Liver (tissue), 9 donors: ENCODE data around the gene CAMK2N2. TPM values are rescaled to one million over a fixed set of nuclear protein-coding genes. Genes with fewer than 3 reads are reported as not detected.

Experiments
- DNase-seq: peaks from one replicate; pipeline ENCODE4 v3.0.0-alpha.2; 2017; ENCODE audit warnings: low spot score
- H3K27ac ChIP-seq, 2 donors: one replicate each; pipeline ENCODE4 v1.7.0; 2013; ENCODE audit warnings: inconsistent platforms in 2 of 2, low read length in 2 of 2, control low read depth in 1 of 2, low read depth in 1 of 2, mild to moderate bottlenecking in 1 of 2
- H3K27me3 ChIP-seq, 4 donors: one replicate each; pipeline versions ENCODE4 v1.6.1 to v1.7.0; 2013; ENCODE audit warnings: low read length in 3 of 4, inconsistent platforms in 1 of 4, mild to moderate bottlenecking in 1 of 4, moderate library complexity in 1 of 4; ENCODE audit not compliant: control insufficient read depth in 4 of 4, insufficient read depth in 4 of 4
- H3K36me3 ChIP-seq, 4 donors: one replicate each; pipeline versions ENCODE4 v1.6.1 to v1.7.0; 2013; ENCODE audit warnings: low read length in 3 of 4, mild to moderate bottlenecking in 3 of 4, low read depth in 1 of 4, moderate library complexity in 1 of 4; ENCODE audit not compliant: control insufficient read depth in 4 of 4, insufficient read depth in 3 of 4
- H3K4me1 ChIP-seq, 4 donors: one replicate each; pipeline versions ENCODE4 v1.6.1 to v1.7.0; 2013; ENCODE audit warnings: low read length in 3 of 4, mild to moderate bottlenecking in 3 of 4, moderate library complexity in 1 of 4; ENCODE audit not compliant: control insufficient read depth in 4 of 4, insufficient read depth in 4 of 4
- H3K4me3 ChIP-seq, 3 donors: one replicate each; pipeline versions ENCODE4 v1.6.1 to v1.7.0; 2013; ENCODE audit warnings: low read length in 3 of 3, control low read depth in 1 of 3, low read depth in 1 of 3, mild to moderate bottlenecking in 1 of 3
- H3K9ac ChIP-seq, 2 donors: one replicate each; pipeline ENCODE4 v1.7.0; 2013; ENCODE audit warnings: low read length in 2 of 2, mild to moderate bottlenecking in 2 of 2, moderate library complexity in 2 of 2, control low read depth in 1 of 2, low read depth in 1 of 2
- H3K9me3 ChIP-seq, 4 donors: one replicate each; pipeline versions ENCODE4 v1.6.1 to v1.7.0; 2013; ENCODE audit warnings: low read length in 3 of 4; ENCODE audit not compliant: control insufficient read depth in 4 of 4
- FOXA1 ChIP-seq: IDR thresholded peaks from 2 replicates; pipeline ENCODE4 v1.6.1; 2016; ENCODE audit warnings: antibody characterized with exemption
- FOXA2 ChIP-seq: IDR thresholded peaks from 2 replicates; pipeline ENCODE4 v1.6.1; 2016; ENCODE audit warnings: antibody characterized with exemption
- HNF4A ChIP-seq, 2 donors: conservative IDR thresholded peaks; 2 replicates each; pipeline ENCODE4 v1.6.1; 2016; ENCODE audit warnings: antibody characterized with exemption in 2 of 2, mild to moderate bottlenecking in 2 of 2
- HNF4G ChIP-seq: IDR thresholded peaks from 2 replicates; pipeline ENCODE4 v1.6.1; 2016; ENCODE audit warnings: antibody characterized with exemption
- JUND ChIP-seq, 2 donors: IDR thresholded peaks; 2 replicates each; pipeline ENCODE4 v1.6.1; 2016; ENCODE audit warnings: antibody characterized with exemption in 2 of 2
- NR2F2 ChIP-seq: IDR thresholded peaks from 2 replicates; pipeline ENCODE4 v1.6.1; 2016; ENCODE audit warnings: antibody characterized with exemption
- RAD21 ChIP-seq, 2 donors: IDR thresholded peaks; 2 replicates each; pipeline ENCODE4 v1.6.1; 2016; ENCODE audit warnings: antibody characterized with exemption in 2 of 2, mild to moderate bottlenecking in 2 of 2
- RXRA ChIP-seq, 2 donors: IDR thresholded peaks; 2 replicates each; pipeline ENCODE4 v1.6.1; 2017 to 2018; ENCODE audit warnings: antibody characterized with exemption in 2 of 2, mild to moderate bottlenecking in 1 of 2
- SP1 ChIP-seq: IDR thresholded peaks from 2 replicates; pipeline ENCODE4 v1.6.1; 2018; ENCODE audit warnings: antibody characterized with exemption, mild to moderate bottlenecking
- TAF1 ChIP-seq: conservative IDR thresholded peaks from 2 replicates; pipeline ENCODE4 v1.6.1; 2016; ENCODE audit warnings: antibody characterized with exemption, mild to moderate bottlenecking
- WGBS: extraction: QIAGEN DNeasy Blood & Tissue Kit; methylation state at CpG from one replicate; pipeline ENCODE4 v1.1.7; 2013; 5-methylcytosine and 5-hydroxymethylcytosine counted together
- polyA plus RNA-seq, 2 donors: library from polyadenylated mRNA; stranded (reverse) in 1 of 2; unstranded in 1 of 2; fragments of 200-250 nt in 1 of 2; fragments of >200 nt in 1 of 2; fragmentation: Nextera tagmentation in 1 of 2; extraction: Ambion mirVana in 1 of 2; gene quantifications; one replicate each; pipeline versions ENCODE4 v1.2.1 to v1.2.3, GENCODE V29; 2013 to 2015
- total RNA-seq, 2 donors: library from RNA; depleted of rRNA; stranded (reverse); fragments of >200 nt; gene quantifications; one replicate each; pipeline ENCODE4 v1.2.3, GENCODE V29; 2014
- TF ChIP-seq, protein P1 (sequence below): IDR thresholded peaks from 2 replicates; pipeline ENCODE4 v1.6.1; 2016; ENCODE audit warnings: antibody characterized with exemption, mild to moderate bottlenecking
- TF ChIP-seq, protein P2 (sequence below): IDR thresholded peaks from 2 replicates; pipeline ENCODE4 v1.6.1; 2016; ENCODE audit warnings: antibody characterized with exemption
- TF ChIP-seq, protein P3 (sequence below): fragments of 150-350 bp; IDR thresholded peaks from 2 replicates; pipeline ENCODE4 v1.5.1; 2017; ENCODE audit warnings: improper control_type of control experiment, low read depth, low read length; ENCODE audit not compliant: missing input control
- TF ChIP-seq, protein P4 (sequence below): IDR thresholded peaks from 2 replicates; pipeline ENCODE4 v1.6.1; 2016; ENCODE audit warnings: antibody characterized with exemption
- donor health status: healthy.
- donor health status: healthy.
- donor health status: healthy.
- donor health status: healthy.
- donor health status: healthy.

The CAMK2N2 gene
- total and polyA plus RNA-seq, 4 donors = 0.61 TPM; not detected in 3

DNA sequence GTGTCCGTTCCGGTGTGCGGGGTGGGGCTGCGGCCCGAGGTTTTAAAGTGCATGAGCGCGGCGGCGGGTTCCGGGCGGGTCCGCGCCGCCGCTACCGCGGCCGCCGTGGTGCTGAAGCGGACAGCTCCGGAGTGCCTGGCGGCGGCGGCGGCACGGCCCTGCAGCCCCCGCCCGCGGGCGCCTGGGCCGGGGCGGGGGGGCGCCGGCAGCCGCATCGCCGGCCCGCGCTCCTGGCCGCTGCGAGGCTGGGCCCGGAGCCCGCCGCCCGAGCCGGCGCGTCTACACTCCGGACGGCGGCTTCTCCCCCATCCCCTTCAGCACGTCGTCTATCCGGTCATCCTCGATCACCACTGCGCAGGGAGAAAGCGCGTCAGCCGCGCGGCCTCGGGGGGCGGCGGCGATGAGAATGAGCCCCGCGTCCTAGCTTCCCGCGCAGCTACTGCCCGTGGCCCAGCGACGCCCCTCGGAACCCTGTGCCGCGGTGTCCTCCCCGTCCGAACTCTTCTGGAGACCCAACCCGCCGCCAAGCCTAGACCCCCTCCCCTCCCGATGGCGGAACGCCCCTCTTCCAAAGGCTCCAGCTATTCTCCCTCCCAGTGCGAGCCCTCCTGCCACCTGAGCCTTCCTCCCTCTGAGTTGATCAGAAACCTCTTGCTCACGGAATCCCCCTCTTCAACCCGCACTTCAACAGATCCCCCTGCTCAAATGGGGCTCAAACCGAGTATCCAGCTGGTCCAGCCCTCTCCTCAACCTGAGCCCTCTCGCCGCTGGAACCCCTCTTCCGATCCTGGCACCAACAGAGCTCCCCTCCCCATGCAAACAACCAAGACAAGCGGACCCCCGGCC, 1.3 kb downstream of the CAMK2N2 start:
- Histone ChIP-seq H3K4me3 (peak overlapping the region in 1 of 3 donors; percentile 67), H3K27ac (no peak overlapping the region), H3K9ac (no peak overlapping the region), H3K36me3 (peaks cover 0 to 5% (median 0%) of the 10 kb centered on the region in 4 donors), H3K9me3 (no peaks in the 10 kb centered on the region), H3K27me3 (no peaks in the 10 kb centered on the region), H3K4me1 (peaks cover 9 to 29% (median 14%) of the 10 kb centered on the region in 4 donors)
- TF ChIP-seq, protein P1, sequence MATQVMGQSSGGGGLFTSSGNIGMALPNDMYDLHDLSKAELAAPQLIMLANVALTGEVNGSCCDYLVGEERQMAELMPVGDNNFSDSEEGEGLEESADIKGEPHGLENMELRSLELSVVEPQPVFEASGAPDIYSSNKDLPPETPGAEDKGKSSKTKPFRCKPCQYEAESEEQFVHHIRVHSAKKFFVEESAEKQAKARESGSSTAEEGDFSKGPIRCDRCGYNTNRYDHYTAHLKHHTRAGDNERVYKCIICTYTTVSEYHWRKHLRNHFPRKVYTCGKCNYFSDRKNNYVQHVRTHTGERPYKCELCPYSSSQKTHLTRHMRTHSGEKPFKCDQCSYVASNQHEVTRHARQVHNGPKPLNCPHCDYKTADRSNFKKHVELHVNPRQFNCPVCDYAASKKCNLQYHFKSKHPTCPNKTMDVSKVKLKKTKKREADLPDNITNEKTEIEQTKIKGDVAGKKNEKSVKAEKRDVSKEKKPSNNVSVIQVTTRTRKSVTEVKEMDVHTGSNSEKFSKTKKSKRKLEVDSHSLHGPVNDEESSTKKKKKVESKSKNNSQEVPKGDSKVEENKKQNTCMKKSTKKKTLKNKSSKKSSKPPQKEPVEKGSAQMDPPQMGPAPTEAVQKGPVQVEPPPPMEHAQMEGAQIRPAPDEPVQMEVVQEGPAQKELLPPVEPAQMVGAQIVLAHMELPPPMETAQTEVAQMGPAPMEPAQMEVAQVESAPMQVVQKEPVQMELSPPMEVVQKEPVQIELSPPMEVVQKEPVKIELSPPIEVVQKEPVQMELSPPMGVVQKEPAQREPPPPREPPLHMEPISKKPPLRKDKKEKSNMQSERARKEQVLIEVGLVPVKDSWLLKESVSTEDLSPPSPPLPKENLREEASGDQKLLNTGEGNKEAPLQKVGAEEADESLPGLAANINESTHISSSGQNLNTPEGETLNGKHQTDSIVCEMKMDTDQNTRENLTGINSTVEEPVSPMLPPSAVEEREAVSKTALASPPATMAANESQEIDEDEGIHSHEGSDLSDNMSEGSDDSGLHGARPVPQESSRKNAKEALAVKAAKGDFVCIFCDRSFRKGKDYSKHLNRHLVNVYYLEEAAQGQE = peak; percentile 94
- TF ChIP-seq FOXA1 = no peak
- TF ChIP-seq, protein P2, sequence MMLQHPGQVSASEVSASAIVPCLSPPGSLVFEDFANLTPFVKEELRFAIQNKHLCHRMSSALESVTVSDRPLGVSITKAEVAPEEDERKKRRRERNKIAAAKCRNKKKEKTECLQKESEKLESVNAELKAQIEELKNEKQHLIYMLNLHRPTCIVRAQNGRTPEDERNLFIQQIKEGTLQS = no peak
- 3% methylated on average over 91 of the region's 91 CpGs for WGBS
- DNase-seq = no peak

DNA sequence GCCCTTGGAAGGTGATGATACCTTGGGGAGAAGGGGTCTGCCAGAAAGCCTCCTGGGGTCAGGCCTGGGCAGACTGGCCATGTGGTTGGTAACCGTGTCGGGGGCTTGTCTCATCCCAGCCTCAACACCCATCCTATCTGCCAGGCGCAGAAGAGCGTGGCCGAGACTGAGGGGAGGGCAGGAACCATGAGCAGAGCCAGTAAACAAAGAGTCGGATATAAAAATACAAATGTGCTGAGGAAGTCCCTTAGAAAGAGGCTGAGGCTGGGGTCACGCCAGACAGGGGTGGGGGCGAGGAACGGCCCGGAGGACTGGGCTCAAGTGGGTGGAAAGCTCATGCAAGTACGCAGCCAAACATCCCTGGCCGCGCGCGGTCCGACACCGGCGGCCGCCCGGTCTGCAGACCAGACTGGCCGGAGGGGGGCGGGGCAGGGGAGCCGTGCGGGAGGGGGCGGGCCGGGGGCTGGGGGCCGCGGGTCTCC, 1.9 kb downstream of the CAMK2N2 start:
- Histone ChIP-seq H3K4me1 (peaks cover 9 to 29% (median 14%) of the 10 kb centered on the region in 4 donors), H3K36me3 (peaks cover 0 to 5% (median 0%) of the 10 kb centered on the region in 4 donors), H3K9ac (no peak overlapping the region), H3K27me3 (no peaks in the 10 kb centered on the region), H3K27ac (no peak overlapping the region), H3K4me3 (peak overlapping the region in 1 of 3 donors; percentile 67), H3K9me3 (no peaks in the 10 kb centered on the region)
- TF ChIP-seq RAD21 (IDR thresholded peaks at IDR 0.05) (no peak), TAF1 (no peak), HNF4G (no peak), JUND (IDR thresholded peaks at IDR 0.05) (no peak), RXRA (IDR thresholded peaks at IDR 0.05) (no peak), SP1 (no peak), HNF4A (conservative IDR thresholded peaks at IDR 0.05) (no peak), FOXA2 (no peak), NR2F2 (no peak)
- TF ChIP-seq, protein P3, sequence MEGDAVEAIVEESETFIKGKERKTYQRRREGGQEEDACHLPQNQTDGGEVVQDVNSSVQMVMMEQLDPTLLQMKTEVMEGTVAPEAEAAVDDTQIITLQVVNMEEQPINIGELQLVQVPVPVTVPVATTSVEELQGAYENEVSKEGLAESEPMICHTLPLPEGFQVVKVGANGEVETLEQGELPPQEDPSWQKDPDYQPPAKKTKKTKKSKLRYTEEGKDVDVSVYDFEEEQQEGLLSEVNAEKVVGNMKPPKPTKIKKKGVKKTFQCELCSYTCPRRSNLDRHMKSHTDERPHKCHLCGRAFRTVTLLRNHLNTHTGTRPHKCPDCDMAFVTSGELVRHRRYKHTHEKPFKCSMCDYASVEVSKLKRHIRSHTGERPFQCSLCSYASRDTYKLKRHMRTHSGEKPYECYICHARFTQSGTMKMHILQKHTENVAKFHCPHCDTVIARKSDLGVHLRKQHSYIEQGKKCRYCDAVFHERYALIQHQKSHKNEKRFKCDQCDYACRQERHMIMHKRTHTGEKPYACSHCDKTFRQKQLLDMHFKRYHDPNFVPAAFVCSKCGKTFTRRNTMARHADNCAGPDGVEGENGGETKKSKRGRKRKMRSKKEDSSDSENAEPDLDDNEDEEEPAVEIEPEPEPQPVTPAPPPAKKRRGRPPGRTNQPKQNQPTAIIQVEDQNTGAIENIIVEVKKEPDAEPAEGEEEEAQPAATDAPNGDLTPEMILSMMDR = no peak
- TF ChIP-seq, protein P4, sequence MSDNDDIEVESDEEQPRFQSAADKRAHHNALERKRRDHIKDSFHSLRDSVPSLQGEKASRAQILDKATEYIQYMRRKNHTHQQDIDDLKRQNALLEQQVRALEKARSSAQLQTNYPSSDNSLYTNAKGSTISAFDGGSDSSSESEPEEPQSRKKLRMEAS = no peak
- TF ChIP-seq, protein P1 = no peak
- TF ChIP-seq, protein P2 = no peak
- DNase-seq = no peak
- 22% methylated on average over 28 of the region's 28 CpGs for WGBS
